NT2/D1 (cell line): Measurements from ENCODE around the gene LRRC42.

Experiments used
- SUZ12 ChIP-seq: IDR thresholded peaks from 2 replicates; pipeline ENCODE4 v1.6.1; 2011; ENCODE audit not compliant: insufficient read length, insufficient read depth; ENCODE audit errors: extremely low read depth
- YY1 ChIP-seq: IDR thresholded peaks from 2 replicates; pipeline ENCODE4 v1.6.1; 2011; ENCODE audit not compliant: insufficient read length, insufficient read depth
- ZNF274 ChIP-seq: IDR thresholded peaks from 2 replicates; pipeline ENCODE4 v1.6.1; 2011; ENCODE audit warnings: mild to moderate bottlenecking, low read depth, low read length

- TF ChIP-seq YY1 (no peak), ZNF274 (no peak), SUZ12 (no peak)
These were observed 5.5 kb downstream of the LRRC42 start for GRCh38 chr1:53951697-53952096.
